KMS-11 (cell line): ENCODE data around the gene AZI2.

ENCODE experiments used
- H2AFZ ChIP-seq: fragments of 200-600 bp; sonication (generic); 2 replicates; pipeline ENCODE4 v1.6.1; 2016; ENCODE audit warnings: antibody characterized with exemption, mixed run types, low read depth
- H3K27ac ChIP-seq: fragments of 200-600 bp; sonication (generic); 2 replicates; pipeline ENCODE4 v1.6.1; 2016; ENCODE audit warnings: mild to moderate bottlenecking, mixed run types
- H3K27me3 ChIP-seq: fragments of 200-600 bp; sonication (generic); 2 replicates; pipeline ENCODE4 v1.6.1; 2017; ENCODE audit warnings: mild to moderate bottlenecking, low read depth, mixed run types, moderate library complexity; ENCODE audit not compliant: insufficient read depth
- H3K36me3 ChIP-seq: fragments of 200-600 bp; sonication (generic); 2 replicates; pipeline ENCODE4 v1.6.1; 2017; ENCODE audit warnings: mild to moderate bottlenecking, mixed run types; ENCODE audit not compliant: insufficient read depth
- H3K4me1 ChIP-seq: fragments of 200-600 bp; sonication (generic); 2 replicates; pipeline ENCODE4 v1.6.1; 2016; ENCODE audit warnings: mild to moderate bottlenecking, low read depth, mixed run types; ENCODE audit not compliant: poor library complexity, severe bottlenecking
- H3K4me2 ChIP-seq: fragments of 200-600 bp; sonication (generic); 2 replicates; pipeline ENCODE4 v1.7.0; 2016; ENCODE audit warnings: mild to moderate bottlenecking, mixed run types
- H3K4me3 ChIP-seq: fragments of 200-600 bp; sonication (generic); IDR thresholded peaks from 2 replicates; pipeline ENCODE4 v1.6.1; 2017; ENCODE audit warnings: low read depth, low read length, mixed read lengths; ENCODE audit not compliant: insufficient read depth
- H3K79me2 ChIP-seq: fragments of 200-600 bp; sonication (generic); 2 replicates; pipeline ENCODE4 v1.6.1; 2016; ENCODE audit warnings: low read depth, mixed run types; ENCODE audit not compliant: insufficient read depth
- H3K9ac ChIP-seq: fragments of 200-600 bp; sonication (generic); 2 replicates; pipeline ENCODE4 v1.6.1; 2016; ENCODE audit warnings: mild to moderate bottlenecking, mixed run types
- H4K20me1 ChIP-seq: fragments of 200-600 bp; sonication (generic); 2 replicates; pipeline ENCODE4 v1.6.1; 2016; ENCODE audit warnings: mild to moderate bottlenecking, mixed run types; ENCODE audit not compliant: insufficient read depth
- CTCF ChIP-seq: fragments of 200-600 bp; sonication (generic); conservative IDR thresholded peaks from 2 replicates; pipeline ENCODE4 v1.6.1; 2017; ENCODE audit warnings: low read depth, mild to moderate bottlenecking, antibody characterized with exemption, low read length, moderate library complexity, mixed read lengths

The AZI2 gene

GRCh38 chr3:28349469-28350000 lies 911 bp upstream of the AZI2 start:
- peak overlapping the region; percentile 97; the same call in 1 of the 2 replicates for H3K9ac ChIP-seq
- peaks cover 16% of the 10 kb centered on the region for H3K4me1 ChIP-seq
- H3K4me2 ChIP-seq = peak overlapping the region; percentile 39; the same call in 1 of the 2 replicates
- no peaks in the 10 kb centered on the region for H4K20me1 ChIP-seq
- H3K27ac ChIP-seq = peak overlapping the region; percentile 94; the same call in 1 of the 2 replicates
- no peak overlapping the region for H3K4me3 ChIP-seq
- H2AFZ ChIP-seq = peak overlapping the region; percentile 71
- H3K36me3 ChIP-seq = no peaks in the 10 kb centered on the region
- no peak for TF ChIP-seq CTCF
- H3K27me3 ChIP-seq = no peaks in the 10 kb centered on the region
- H3K79me2 ChIP-seq = no peaks in the 10 kb centered on the region

GRCh38 chr3:28348265-28348628 lies 377 bp downstream of the AZI2 start:
- peak overlapping the region; percentile 97 for H3K9ac ChIP-seq

GRCh38 chr3:28347374-28348264 lies 1.0 kb downstream of the AZI2 start:
- Histone ChIP-seq H3K9ac (peak overlapping the region; percentile 97), H3K4me1 (peaks cover 16% of the 10 kb centered on the region), H2AFZ (peak overlapping the region; percentile 71; the same call in 1 of the 2 replicates), H3K27me3 (no peaks in the 10 kb centered on the region), H3K4me2 (peak overlapping the region; percentile 68), H3K27ac (peak overlapping the region; percentile 94), H4K20me1 (no peaks in the 10 kb centered on the region), H3K36me3 (no peaks in the 10 kb centered on the region), H3K79me2 (no peaks in the 10 kb centered on the region), H3K4me3 (no peak overlapping the region)
- no peak for TF ChIP-seq CTCF

More at GRCh38 chr3:28348265-28348628, 377 bp downstream of the AZI2 start:
- no peak for TF ChIP-seq CTCF
- Histone ChIP-seq H4K20me1 (no peaks in the 10 kb centered on the region), H3K27ac (peak overlapping the region; percentile 94), H3K27me3 (no peaks in the 10 kb centered on the region), H3K79me2 (no peaks in the 10 kb centered on the region), H3K4me2 (peak overlapping the region; percentile 68), H2AFZ (peak overlapping the region; percentile 71), H3K4me3 (peak overlapping the region; percentile 20), H3K4me1 (peaks cover 16% of the 10 kb centered on the region), H3K36me3 (no peaks in the 10 kb centered on the region)

- H3K4me3 ChIP-seq = no peak overlapping the region
- no peaks in the 10 kb centered on the region for H3K27me3 ChIP-seq
- no peaks in the 10 kb centered on the region for H3K79me2 ChIP-seq
- H3K4me1 ChIP-seq = peaks cover 21% of the 10 kb centered on the region
- no peak overlapping the region for H2AFZ ChIP-seq
- H4K20me1 ChIP-seq = no peaks in the 10 kb centered on the region
- no peak overlapping the region for H3K4me2 ChIP-seq
- no peak for TF ChIP-seq CTCF
- H3K36me3 ChIP-seq = no peaks in the 10 kb centered on the region
- no peak overlapping the region for H3K9ac ChIP-seq
- no peak overlapping the region for H3K27ac ChIP-seq
Measured at GRCh38 chr3:28345690-28346089, 2.9 kb downstream of the AZI2 start.
